HUES48 (cell line): ENCODE results near the gene PAPPA.

Source experiments
- H3K27ac ChIP-seq: one replicate; pipeline ENCODE4 v1.7.0; 2013; ENCODE audit warnings: low read depth, low read length, inconsistent platforms
- H3K27me3 ChIP-seq: 2 replicates; pipeline ENCODE4 v1.6.1; 2013; ENCODE audit warnings: mild to moderate bottlenecking, low read length; ENCODE audit not compliant: control insufficient read depth, insufficient read depth
- H3K36me3 ChIP-seq: 2 replicates; pipeline ENCODE4 v1.6.1; 2013; ENCODE audit warnings: low read length; ENCODE audit not compliant: control insufficient read depth, insufficient read depth
- H3K4me1 ChIP-seq: 2 replicates; pipeline ENCODE4 v1.6.1; 2013; ENCODE audit warnings: mild to moderate bottlenecking, low read length; ENCODE audit not compliant: control insufficient read depth, insufficient read depth
- H3K4me3 ChIP-seq: 2 replicates; pipeline ENCODE4 v1.5.1; 2013; ENCODE audit warnings: mild to moderate bottlenecking, low read depth, low read length
- H3K9ac ChIP-seq: 2 replicates; pipeline ENCODE4 v1.6.1; 2013; ENCODE audit warnings: mild to moderate bottlenecking, low read depth, low read length, moderate library complexity
- H3K9me3 ChIP-seq: 2 replicates; pipeline ENCODE4 v1.6.1; 2013; ENCODE audit warnings: low read length; ENCODE audit not compliant: control insufficient read depth, insufficient read depth

PAPPA gene

GRCh38 chr9:116333254-116333653, 179.7 kb downstream of the PAPPA start:
- Histone ChIP-seq H3K27ac (no peak overlapping the region), H3K9me3 (no peaks in the 10 kb centered on the region), H3K27me3 (peaks cover 67% of the 10 kb centered on the region), H3K36me3 (no peaks in the 10 kb centered on the region), H3K9ac (no peak overlapping the region), H3K4me1 (peaks cover 45% of the 10 kb centered on the region), H3K4me3 (no peak overlapping the region)

GRCh38 chr9:116334546-116335150, 181.1 kb downstream of the PAPPA start:
- Histone ChIP-seq H3K9me3 (no peaks in the 10 kb centered on the region), H3K27ac (no peak overlapping the region), H3K36me3 (no peaks in the 10 kb centered on the region), H3K4me1 (peaks cover 56% of the 10 kb centered on the region), H3K4me3 (no peak overlapping the region), H3K9ac (no peak overlapping the region), H3K27me3 (peaks cover 81% of the 10 kb centered on the region)

- Histone ChIP-seq H3K4me3 (no peak overlapping the region), H3K27me3 (peaks cover 88% of the 10 kb centered on the region), H3K9me3 (no peaks in the 10 kb centered on the region), H3K36me3 (no peaks in the 10 kb centered on the region), H3K9ac (no peak overlapping the region), H3K4me1 (peaks cover 64% of the 10 kb centered on the region), H3K27ac (no peak overlapping the region)
Measured at GRCh38 chr9:116335392-116335791, 181.8 kb downstream of the PAPPA start.

- Histone ChIP-seq H3K27ac (no peak overlapping the region), H3K36me3 (no peaks in the 10 kb centered on the region), H3K27me3 (peaks cover 97% of the 10 kb centered on the region), H3K4me1 (peaks cover 60% of the 10 kb centered on the region), H3K4me3 (no peak overlapping the region), H3K9ac (no peak overlapping the region), H3K9me3 (no peaks in the 10 kb centered on the region)
Measured at GRCh38 chr9:116336133-116336862, 182.7 kb downstream of the PAPPA start.

DNA sequence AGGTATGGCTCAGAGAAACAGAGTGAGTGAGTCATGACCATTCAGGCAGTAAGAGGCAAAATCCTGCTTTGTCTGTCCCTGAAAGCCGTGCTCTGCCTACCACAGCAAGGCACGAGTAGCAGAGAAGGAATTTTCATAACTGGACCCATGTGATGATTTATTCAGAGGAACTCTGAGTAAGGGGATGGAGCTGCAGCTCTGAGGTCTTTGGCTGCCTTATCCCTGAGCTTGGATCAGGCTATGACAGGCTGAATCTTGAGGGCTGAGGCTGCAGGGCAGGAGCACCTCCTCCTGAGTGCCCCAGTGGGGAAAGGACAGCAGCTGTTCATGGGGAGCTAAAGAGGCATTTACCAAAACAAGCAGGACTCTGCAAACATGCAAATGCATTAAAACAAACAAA, 183.4 kb downstream of the PAPPA start:
- Histone ChIP-seq H3K4me1 (peaks cover 58% of the 10 kb centered on the region), H3K9ac (no peak overlapping the region), H3K36me3 (no peaks in the 10 kb centered on the region), H3K27ac (peak overlapping the region; percentile 50), H3K27me3 (peaks cover 98% of the 10 kb centered on the region), H3K9me3 (no peaks in the 10 kb centered on the region), H3K4me3 (no peak overlapping the region)

DNA sequence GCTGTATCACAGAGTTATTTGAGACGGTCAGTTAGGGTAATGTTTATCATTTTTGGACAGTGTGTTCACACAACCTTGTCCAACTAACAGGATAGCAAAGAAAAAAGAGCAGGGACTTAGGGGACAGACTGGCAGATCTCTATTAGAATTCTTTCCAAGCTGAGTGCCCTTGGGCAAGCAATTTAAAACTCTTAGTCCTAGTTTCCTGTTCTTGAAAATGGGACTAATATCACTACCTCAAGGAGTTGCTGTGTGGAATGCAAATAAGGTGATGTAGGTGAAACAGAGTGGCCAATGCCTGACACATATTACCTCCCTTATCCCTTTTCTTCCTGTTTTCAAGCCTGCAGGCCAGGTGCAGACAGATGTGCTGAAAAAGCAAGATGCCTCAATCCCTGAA, 186.7 kb downstream of the PAPPA start:
- no peaks in the 10 kb centered on the region for H3K9me3 ChIP-seq
- H3K9ac ChIP-seq: no peak overlapping the region
- H3K27me3 ChIP-seq: peaks cover 91% of the 10 kb centered on the region
- H3K36me3 ChIP-seq: no peaks in the 10 kb centered on the region
- no peak overlapping the region for H3K27ac ChIP-seq
- no peak overlapping the region for H3K4me3 ChIP-seq
- H3K4me1 ChIP-seq: peaks cover 54% of the 10 kb centered on the region

DNA sequence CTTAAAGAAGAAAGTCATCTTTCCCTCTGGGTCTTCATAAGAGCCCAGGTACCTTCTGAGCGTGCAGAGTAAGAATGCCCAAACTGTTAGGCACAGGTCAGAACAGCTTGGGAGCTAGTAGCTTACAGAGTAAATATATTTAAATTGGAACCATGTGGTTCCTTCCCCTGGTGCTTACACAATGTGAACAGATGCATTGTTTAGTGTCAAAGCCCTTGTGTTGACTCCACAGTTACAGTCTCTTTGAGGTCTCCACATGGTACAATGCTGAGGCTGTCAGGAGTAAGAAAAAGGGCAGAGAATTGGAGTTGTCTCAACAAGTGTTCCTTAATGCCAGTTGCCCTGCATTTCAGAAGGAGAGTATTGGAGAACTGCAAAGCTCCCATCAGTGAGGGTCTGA, 188.5 kb downstream of the PAPPA start:
- peaks cover 86% of the 10 kb centered on the region for H3K27me3 ChIP-seq
- H3K36me3 ChIP-seq: no peaks in the 10 kb centered on the region
- no peak overlapping the region for H3K27ac ChIP-seq
- H3K4me3 ChIP-seq: no peak overlapping the region
- H3K9me3 ChIP-seq: no peaks in the 10 kb centered on the region
- no peak overlapping the region for H3K9ac ChIP-seq
- peaks cover 46% of the 10 kb centered on the region for H3K4me1 ChIP-seq

GRCh38 chr9:116342941-116343340, 189.3 kb downstream of the PAPPA start:
- no peak overlapping the region for H3K4me3 ChIP-seq
- H3K27me3 ChIP-seq: peaks cover 81% of the 10 kb centered on the region
- H3K4me1 ChIP-seq: peaks cover 38% of the 10 kb centered on the region
- no peak overlapping the region for H3K27ac ChIP-seq
- H3K9ac ChIP-seq: no peak overlapping the region
- H3K36me3 ChIP-seq: no peaks in the 10 kb centered on the region
- H3K9me3 ChIP-seq: no peaks in the 10 kb centered on the region

DNA sequence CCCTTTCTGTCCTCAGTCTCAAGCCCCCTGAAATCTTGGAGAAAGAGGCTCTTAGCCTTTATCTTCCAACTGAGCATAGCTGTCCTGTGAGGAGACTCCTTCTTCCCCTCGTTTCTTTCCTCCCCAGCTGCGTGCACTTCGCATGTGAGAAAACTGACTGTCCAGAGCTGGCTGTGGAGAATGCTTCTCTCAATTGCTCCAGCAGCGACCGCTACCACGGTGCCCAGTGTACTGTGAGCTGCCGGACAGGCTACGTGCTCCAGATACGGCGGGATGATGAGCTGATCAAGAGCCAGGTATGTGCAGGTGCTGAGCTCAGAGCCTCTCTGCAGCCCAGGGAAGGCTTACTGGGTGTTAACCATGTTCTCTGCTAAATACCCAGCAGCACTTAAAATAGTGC, 190.8 kb downstream of the PAPPA start:
- Histone ChIP-seq H3K9me3 (no peaks in the 10 kb centered on the region), H3K4me1 (peaks cover 25% of the 10 kb centered on the region), H3K27ac (no peak overlapping the region), H3K27me3 (peaks cover 67% of the 10 kb centered on the region), H3K9ac (no peak overlapping the region), H3K36me3 (no peaks in the 10 kb centered on the region), H3K4me3 (no peak overlapping the region)

DNA sequence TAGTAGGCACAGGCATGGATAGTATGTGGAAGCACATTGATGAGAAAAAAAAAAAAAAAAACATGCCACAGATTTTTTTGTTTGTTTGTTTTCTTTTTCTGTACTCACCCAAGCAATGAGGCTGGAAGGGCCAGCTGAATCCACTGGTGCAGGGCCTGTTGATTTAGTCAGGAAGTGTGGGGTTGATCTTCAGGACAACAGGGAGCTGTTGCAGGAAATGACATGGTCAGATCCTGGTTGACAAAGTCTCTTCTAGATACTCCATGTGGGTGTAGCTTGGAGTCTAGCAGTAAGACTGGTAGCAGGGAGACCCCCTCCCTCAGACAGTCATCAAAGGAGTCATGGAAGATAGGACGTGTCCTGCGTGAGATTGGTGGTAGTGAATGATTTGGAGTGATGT, 191.8 kb downstream of the PAPPA start:
- H3K4me1 ChIP-seq: peaks cover 15% of the 10 kb centered on the region
- no peak overlapping the region for H3K9ac ChIP-seq
- H3K4me3 ChIP-seq: no peak overlapping the region
- H3K9me3 ChIP-seq: no peaks in the 10 kb centered on the region
- no peaks in the 10 kb centered on the region for H3K36me3 ChIP-seq
- H3K27me3 ChIP-seq: peaks cover 57% of the 10 kb centered on the region
- no peak overlapping the region for H3K27ac ChIP-seq

GRCh38 chr9:116345817-116346216, 192.2 kb downstream of the PAPPA start:
- H3K9ac ChIP-seq: no peak overlapping the region
- H3K27me3 ChIP-seq: peaks cover 53% of the 10 kb centered on the region
- no peak overlapping the region for H3K27ac ChIP-seq
- no peaks in the 10 kb centered on the region for H3K36me3 ChIP-seq
- no peak overlapping the region for H3K4me3 ChIP-seq
- H3K4me1 ChIP-seq: peaks cover 13% of the 10 kb centered on the region
- no peaks in the 10 kb centered on the region for H3K9me3 ChIP-seq
